ENCODE data around the gene THRAP3. TPM values are rescaled to one million over a fixed set of nuclear protein-coding genes. Genes with fewer than 3 reads are reported as not detected.

THRAP3 gene
- total and polyA plus RNA-seq, 2 of the 8 experiments (the other 6 are each of a cell fraction or from before 2014, with no cell fraction given) = 40.2 to 183 TPM

- no peaks in the 10 kb centered on the region for H3K79me2 ChIP-seq (ENCODE audit: control insufficient read depth in 1 of 2, insufficient read depth in 2 of 2, low read length in 2 of 2)
- H3K23me2 ChIP-seq (ENCODE audit: low read depth, low read length) = no peaks in the 10 kb centered on the region
- no peak overlapping the region for H3K27ac ChIP-seq (ENCODE audit: low read depth, low read length)
- no peak overlapping the region for H2BK5ac ChIP-seq (ENCODE audit: low read depth, low read length)
- no peak overlapping the region for H2BK120ac ChIP-seq (replicated peaks; ENCODE audit: low read depth, low read length)
- FAIRE-seq = no peak
- no peaks in the 10 kb centered on the region for H3K79me1 ChIP-seq (ENCODE audit: low read depth, low read length)
- H3K4ac ChIP-seq (replicated peaks; ENCODE audit: insufficient read length, low read depth, low read length) = no peak overlapping the region
- no peak for DNase-seq (ENCODE audit: low read depth in 1 of 2, low spot score in 2 of 2)
- H2BK20ac ChIP-seq (ENCODE audit: low read length) = no peak overlapping the region
- H2AFZ ChIP-seq (ENCODE audit: low read length) = no peak overlapping the region; the same call in 1 of the 2 replicates
- no peaks in the 10 kb centered on the region for H4K20me1 ChIP-seq (replicated peaks in 1 of 2; ENCODE audit: control insufficient read depth in 1 of 2, insufficient read depth in 2 of 2, low read length in 2 of 2)
- no peak overlapping the region for H3K56ac ChIP-seq (replicated peaks; ENCODE audit: insufficient read length, low read depth, low read length)
- H3K36me3 ChIP-seq (ENCODE audit: control insufficient read depth in 2 of 4, insufficient read depth in 4 of 4, low read length in 3 of 4) = no peaks in the 10 kb centered on the region
- WGBS, 2 experiments (ENCODE audit: extremely low coverage in 1 of 2, insufficient coverage in 1 of 2, insufficient read length in 1 of 2, insufficient replicate concordance in 2 of 2, low coverage in 1 of 2, low lambda C conversion rate in 2 of 2, missing lambda C conversion rate in 1 of 2) = 87% methylated on average over 13 of the region's 13 CpGs; no CpG with 5 or more reads in 1 of the 2 experiments
- CTCF ChIA-PET (ENCODE audit: partially characterized antibody) = interaction anchor here (0.5 to 4.3 kb wide), 7 partner anchors 10 to 86 kb away, joined by 3 to 17 read pairs (median 4); partner anchors contain the start of gene THRAP3
- no peak overlapping the region for H4K8ac ChIP-seq (ENCODE audit: extremely low read depth, insufficient read depth, low read length)
- no peak overlapping the region for H3K14ac ChIP-seq (ENCODE audit: insufficient read length)
- no peaks in the 10 kb centered on the region; a peak in 1 of 4 replicates for H3K9me3 ChIP-seq (ENCODE audit: insufficient read depth in 2 of 2, low read depth in 1 of 2, low read length in 1 of 2)
- no peak overlapping the region for H2BK15ac ChIP-seq (ENCODE audit: low read length)
- no peak overlapping the region for H2BK12ac ChIP-seq (ENCODE audit: low read depth, low read length)
- no peak overlapping the region for H3K18ac ChIP-seq (ENCODE audit: extremely low read depth, low read length)
- POLR2A ChIA-PET (ENCODE audit: partially characterized antibody) = interaction anchor here (0.5 to 1.4 kb wide), 3 partner anchors 38 to 61 kb away, joined by 3 read pairs; no protein-coding TSS in a partner anchor
- 0 out of 7 replicates have a peak overlapping the region, but pooled peaks of 1 of the 4 experiments have one; percentile 37 for H3K9ac ChIP-seq (replicated peaks in 1 of 4; ENCODE audit: extremely low read depth in 1 of 4, low read depth in 3 of 4, low read length in 3 of 4)
- no peak overlapping the region for H3K4me3 ChIP-seq (ENCODE audit: extremely low read depth in 1 of 4, insufficient read depth in 2 of 4, low read depth in 3 of 4, low read length in 4 of 4)
- TF ChIP-seq RAD21 (IDR thresholded peaks at IDR 0.05 in 1 of 2, conservative IDR thresholded peaks at IDR 0.05 in 1 of 2; ENCODE audit: low read depth in 2 of 2, low read length in 2 of 2) (peak in 1 of 2 experiments; percentile 23; a peak in 1 of 4 replicates), CTBP2 (IDR thresholded peaks at IDR 0.05; ENCODE audit: borderline replicate concordance, insufficient read depth, insufficient read length, low read length) (no peak), FOSL1 (IDR thresholded peaks at IDR 0.05; ENCODE audit: insufficient read depth, low read depth, low read length) (no peak), CTCF (IDR thresholded peaks at IDR 0.05; ENCODE audit: control extremely low read depth in 1 of 3, insufficient read depth in 1 of 3, low read depth in 1 of 3, low read length in 3 of 3) (peak in 2 of 3 experiments; percentile 3 to 9; a peak in 2 of 4 replicates), KDM1A (IDR thresholded peaks at IDR 0.05; ENCODE audit: borderline replicate concordance, low read length) (no peak), SIRT6 (IDR thresholded peaks at IDR 0.05; ENCODE audit: low read length) (no peak), EP300 (IDR thresholded peaks at IDR 0.05; ENCODE audit: borderline replicate concordance in 1 of 2, low read depth in 2 of 2, low read length in 2 of 2) (no peak), TBP (IDR thresholded peaks at IDR 0.05; ENCODE audit: low read depth, low read length) (no peak)
- no peak overlapping the region for H3K4me2 ChIP-seq (ENCODE audit: insufficient read depth in 1 of 2, low read depth in 2 of 2, low read length in 2 of 2)
- no peak overlapping the region for H3K23ac ChIP-seq (ENCODE audit: insufficient read length)
- H2AK5ac ChIP-seq (ENCODE audit: low read depth, low read length) = no peak overlapping the region
- H4K91ac ChIP-seq (replicated peaks; ENCODE audit: insufficient read length, low read length) = no peak overlapping the region
- no peak overlapping the region for H4K5ac ChIP-seq (ENCODE audit: insufficient read length, low read depth, low read length)
- H3K27me3 ChIP-seq (replicated peaks in 1 of 4; ENCODE audit: control insufficient read depth in 3 of 4, extremely low read depth in 1 of 4, insufficient read depth in 3 of 4, low read length in 3 of 4) = no peaks in the 10 kb centered on the region
- H3K4me1 ChIP-seq (replicated peaks in 1 of 4; ENCODE audit: control insufficient read depth in 3 of 4, insufficient read depth in 4 of 4, low read length in 3 of 4) = peaks cover 0 to 10% (median 3%) of the 10 kb centered on the region in 4 experiments; a peak in 4 of 7 replicates
These were observed 24.1 kb upstream of the THRAP3 start for GRCh38 chr1:36199934-36200741.

Measured in H1 (cell line).